ENCODE data around the gene PALM3.

The PALM3 gene

DNA sequence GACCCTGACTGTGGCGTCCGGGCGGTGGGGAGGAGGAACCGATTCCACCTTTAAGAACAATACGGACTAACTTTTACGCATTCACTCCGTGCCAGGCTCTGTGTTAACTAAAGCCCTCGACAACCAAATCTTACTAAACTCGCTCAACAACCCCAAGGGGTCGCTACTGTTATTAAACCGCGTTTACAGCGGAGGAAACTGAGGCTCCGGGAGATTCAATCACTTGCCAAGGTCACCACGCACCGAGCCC is 27.5 kb upstream of the PALM3 start:
- H3K4me3 ChIP-seq (ENCODE audit: low read depth, low read length), result peak overlapping the region; percentile 62
- TF ChIP-seq, protein P1, sequence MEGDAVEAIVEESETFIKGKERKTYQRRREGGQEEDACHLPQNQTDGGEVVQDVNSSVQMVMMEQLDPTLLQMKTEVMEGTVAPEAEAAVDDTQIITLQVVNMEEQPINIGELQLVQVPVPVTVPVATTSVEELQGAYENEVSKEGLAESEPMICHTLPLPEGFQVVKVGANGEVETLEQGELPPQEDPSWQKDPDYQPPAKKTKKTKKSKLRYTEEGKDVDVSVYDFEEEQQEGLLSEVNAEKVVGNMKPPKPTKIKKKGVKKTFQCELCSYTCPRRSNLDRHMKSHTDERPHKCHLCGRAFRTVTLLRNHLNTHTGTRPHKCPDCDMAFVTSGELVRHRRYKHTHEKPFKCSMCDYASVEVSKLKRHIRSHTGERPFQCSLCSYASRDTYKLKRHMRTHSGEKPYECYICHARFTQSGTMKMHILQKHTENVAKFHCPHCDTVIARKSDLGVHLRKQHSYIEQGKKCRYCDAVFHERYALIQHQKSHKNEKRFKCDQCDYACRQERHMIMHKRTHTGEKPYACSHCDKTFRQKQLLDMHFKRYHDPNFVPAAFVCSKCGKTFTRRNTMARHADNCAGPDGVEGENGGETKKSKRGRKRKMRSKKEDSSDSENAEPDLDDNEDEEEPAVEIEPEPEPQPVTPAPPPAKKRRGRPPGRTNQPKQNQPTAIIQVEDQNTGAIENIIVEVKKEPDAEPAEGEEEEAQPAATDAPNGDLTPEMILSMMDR (IDR thresholded peaks at IDR 0.05; ENCODE audit: low read depth, low read length, missing control alignments), result peak; percentile 31
- DNase-seq (ENCODE audit: low read depth), result no peak

DNA sequence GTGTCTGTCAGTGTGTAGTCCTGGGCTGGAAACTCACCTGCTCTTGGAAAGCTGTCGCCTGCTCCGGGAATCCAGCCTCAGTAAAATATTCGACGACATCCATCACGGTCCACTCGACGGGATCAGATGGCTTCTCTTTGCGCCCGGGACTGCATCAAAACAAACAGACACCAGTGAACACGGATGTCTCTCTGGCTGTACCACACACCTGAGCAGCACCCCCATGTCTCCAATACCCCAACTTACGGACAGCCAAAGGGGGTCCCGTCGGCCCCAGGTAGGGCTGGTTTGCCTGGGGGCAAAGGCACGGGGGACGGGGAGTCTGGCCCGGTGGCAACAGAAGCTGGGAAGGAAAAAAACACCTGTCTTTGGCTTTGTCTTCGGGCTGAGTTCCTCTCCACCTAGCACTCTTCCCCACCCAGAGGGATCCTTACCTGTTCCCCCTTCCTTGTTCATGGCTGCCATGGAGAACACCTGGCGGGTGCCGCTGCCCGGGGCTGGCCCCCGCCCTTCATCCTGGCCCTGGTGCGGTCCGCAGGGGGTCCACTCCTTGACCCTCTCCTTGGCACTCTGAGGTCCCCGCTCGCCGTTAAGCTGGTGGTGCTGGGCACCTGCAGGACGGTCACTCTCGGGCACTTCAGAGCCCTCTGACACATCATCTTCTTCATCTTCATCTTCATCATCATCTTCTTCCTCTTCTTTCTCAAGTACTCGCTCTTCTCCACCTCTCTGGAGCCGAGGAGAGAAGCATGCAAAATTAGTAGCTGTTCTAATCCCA is 26.9 kb upstream of the PALM3 start:
- TF ChIP-seq, protein P1 (IDR thresholded peaks at IDR 0.05; ENCODE audit: low read depth, low read length, missing control alignments), result no peak
- peak overlapping the region; percentile 62 for H3K4me3 ChIP-seq (ENCODE audit: low read depth, low read length)
- no peak for DNase-seq (ENCODE audit: low read depth)

DNA sequence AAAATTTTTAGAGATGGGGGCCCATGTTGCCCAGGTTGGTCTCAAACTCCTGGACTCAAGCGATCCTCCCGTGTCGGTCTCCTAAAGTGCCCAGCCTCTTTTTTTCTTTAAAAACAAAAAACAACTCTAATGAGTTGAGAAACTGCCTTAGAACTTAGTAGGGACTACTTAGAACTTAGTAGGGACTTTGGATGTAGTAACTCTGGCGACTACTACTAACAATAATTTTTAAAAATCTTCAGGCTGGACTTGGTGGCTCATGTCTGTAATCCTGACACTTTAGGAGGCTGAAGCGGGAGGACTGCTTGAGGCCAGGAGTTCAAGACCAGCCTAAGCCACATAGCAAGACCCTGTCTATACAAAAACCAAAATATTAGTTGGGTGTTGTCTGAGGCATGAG is 24.2 kb upstream of the PALM3 start:
- DNase-seq (ENCODE audit: low read depth), result no peak
- TF ChIP-seq, protein P1 (IDR thresholded peaks at IDR 0.05; ENCODE audit: low read depth, low read length, missing control alignments), result no peak
- H3K4me3 ChIP-seq (ENCODE audit: low read depth, low read length), result no peak overlapping the region

- no peak within 1 kb of the TSS for H3K4me3 ChIP-seq (ENCODE audit: low read depth, low read length)
These were observed 23.6 kb upstream of the PALM3 start, which contains the start of gene C19orf67 for GRCh38 chr19:14085309-14085995. Gene C19orf67 (minus strand): TSS chr19:14085783. CDS start chr19:14085627, 156 bp downstream.

GRCh38 chr19:14082675-14082960 is 20.7 kb upstream of the PALM3 start:
- TF ChIP-seq, protein P1 (IDR thresholded peaks at IDR 0.05; ENCODE audit: low read depth, low read length, missing control alignments), result no peak
- DNase-seq (ENCODE audit: low read depth), result no peak
- peak overlapping the region; percentile 75; the same call in 1 of the 2 replicates for H3K4me3 ChIP-seq (ENCODE audit: low read depth, low read length)

More at GRCh38 chr19:14085309-14085995, 23.6 kb upstream of the PALM3 start, which contains the start of gene C19orf67:
- TF ChIP-seq, protein P1 (IDR thresholded peaks at IDR 0.05; ENCODE audit: low read depth, low read length, missing control alignments), result no peak
- no peak for DNase-seq (ENCODE audit: low read depth)

DNA sequence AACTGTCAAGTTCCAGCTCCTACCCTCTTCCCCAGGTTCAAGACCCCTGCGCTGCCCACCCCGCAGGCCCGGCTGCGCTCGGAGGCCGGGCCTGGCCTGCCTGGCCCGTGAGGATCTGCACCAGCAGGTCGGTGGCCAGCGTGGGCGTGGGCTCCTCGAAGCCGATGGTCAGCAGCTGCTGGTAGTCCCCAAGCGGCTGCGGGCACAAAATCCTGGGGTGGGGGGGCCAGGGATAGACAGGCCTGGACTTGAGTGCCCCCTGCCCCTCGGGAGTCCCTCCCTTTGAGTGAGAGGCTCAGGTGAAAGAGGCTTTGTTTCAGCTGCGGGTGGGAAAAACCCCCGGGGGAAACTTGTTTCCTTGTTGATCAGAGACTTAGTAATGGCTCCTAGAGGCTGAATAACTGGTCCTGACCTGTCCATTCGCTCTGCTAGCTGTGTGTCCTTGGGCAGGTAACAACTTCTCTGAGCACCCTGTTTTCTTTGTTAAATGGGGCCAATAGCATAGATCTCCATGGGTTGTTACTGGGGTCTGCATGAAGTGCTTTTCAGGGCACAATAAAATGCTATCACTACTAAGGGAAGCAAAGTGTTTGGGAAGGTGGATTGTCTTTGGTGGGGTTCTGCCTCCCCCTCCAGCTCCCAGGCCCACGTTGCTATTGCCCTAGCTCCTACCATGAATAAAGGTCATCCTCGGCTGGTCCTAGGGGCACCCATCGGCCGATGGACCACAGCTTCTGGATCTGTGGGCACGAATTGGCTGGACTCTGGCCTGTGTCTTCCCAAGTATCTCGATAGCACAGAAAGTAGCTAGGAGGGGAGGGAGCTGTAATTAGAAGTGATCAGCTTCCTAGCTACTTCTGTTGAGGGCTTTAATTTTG is 20.2 kb upstream of the PALM3 start:
- TF ChIP-seq, protein P1 (IDR thresholded peaks at IDR 0.05; ENCODE audit: low read depth, low read length, missing control alignments), result no peak
- H3K4me3 ChIP-seq (ENCODE audit: low read depth, low read length), result peak overlapping the region; percentile 75
- DNase-seq (ENCODE audit: low read depth), result no peak

Measured in GM12864 (cell line).